Measurements from ENCODE around the gene EXD3. TPM values are rescaled to one million over a fixed set of nuclear protein-coding genes. Genes with fewer than 3 reads are reported as not detected.

The EXD3 gene
- total and polyA plus RNA-seq, 9 donors, result 7.4 to 19.0 (median 11.6) TPM

DNA sequence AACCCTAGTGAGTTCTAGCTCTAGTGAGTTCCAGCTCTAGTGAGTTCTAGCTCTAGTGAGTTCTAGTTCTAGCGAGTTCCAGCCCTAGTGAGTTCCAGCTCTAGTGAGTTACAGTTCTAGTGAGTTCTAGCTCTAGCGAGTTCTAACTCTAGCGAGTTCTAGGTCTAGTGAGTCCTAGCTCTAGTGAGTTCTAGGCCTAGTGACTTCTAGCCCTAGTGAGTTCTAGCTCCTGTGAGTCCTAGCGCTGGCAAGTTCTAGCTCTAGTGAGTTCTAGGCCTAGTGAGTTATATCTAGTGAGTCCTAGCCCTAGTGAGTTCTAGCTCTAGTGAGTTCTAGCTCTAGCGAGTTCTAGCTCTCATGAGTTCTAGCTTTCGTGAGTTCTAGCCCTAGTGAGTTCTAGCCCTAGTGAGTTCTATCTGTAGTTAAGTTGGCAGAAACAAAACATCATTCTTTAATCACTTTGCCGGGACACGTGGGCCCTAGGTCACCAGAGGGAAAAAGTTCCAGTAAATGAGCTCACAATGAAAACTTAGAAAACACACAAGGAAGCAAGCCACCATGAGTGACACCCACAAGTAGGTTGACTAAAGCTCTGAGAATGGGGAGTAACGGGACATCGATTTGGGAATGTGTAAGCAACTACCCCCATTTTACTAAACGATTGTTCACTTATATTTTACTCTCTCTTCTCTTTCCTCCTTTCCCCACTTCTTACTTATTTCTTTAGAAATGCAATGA, 47.5 kb downstream of the EXD3 start:
- WGBS (ENCODE audit: insufficient coverage), result 95% methylated on average over 9 of the region's 11 CpGs
- Histone ChIP-seq H3K9me3 (replicated peaks; ENCODE audit: control insufficient read depth, low read depth, low read length) (no peaks in the 10 kb centered on the region), H3K4me3 (ENCODE audit: low read length) (no peak overlapping the region), H3K4me1 (ENCODE audit: control insufficient read depth, insufficient read depth, low read length) (peaks cover 4% of the 10 kb centered on the region), H3K36me3 (ENCODE audit: control insufficient read depth, insufficient read depth, low read length) (no peaks in the 10 kb centered on the region), H3K27ac (ENCODE audit: low read length) (no peak overlapping the region), H3K27me3 (ENCODE audit: control insufficient read depth, insufficient read depth, low read length) (no peaks in the 10 kb centered on the region)
- no peak for DNase-seq

GRCh38 chr9:137374131-137374845, 48.7 kb downstream of the EXD3 start:
- peaks cover 11% of the 10 kb centered on the region for H3K4me1 ChIP-seq (ENCODE audit: control insufficient read depth, insufficient read depth, low read length)
- no peaks in the 10 kb centered on the region for H3K27me3 ChIP-seq (ENCODE audit: control insufficient read depth, insufficient read depth, low read length)
- no peak overlapping the region for H3K27ac ChIP-seq (ENCODE audit: low read length)
- no peaks in the 10 kb centered on the region for H3K9me3 ChIP-seq (replicated peaks; ENCODE audit: control insufficient read depth, low read depth, low read length)
- no peaks in the 10 kb centered on the region for H3K36me3 ChIP-seq (ENCODE audit: control insufficient read depth, insufficient read depth, low read length)
- no peak overlapping the region for H3K4me3 ChIP-seq (ENCODE audit: low read length)
- 87% methylated on average over 26 of the region's 37 CpGs for whole genome bisulfite sequencing (ENCODE audit: insufficient coverage)
- no peak for DNase-seq

GRCh38 chr9:137373611-137373980, 49.4 kb downstream of the EXD3 start:
- Histone ChIP-seq H3K36me3 (ENCODE audit: control insufficient read depth, insufficient read depth, low read length) (no peaks in the 10 kb centered on the region), H3K4me3 (ENCODE audit: low read length) (no peak overlapping the region), H3K27ac (ENCODE audit: low read length) (no peak overlapping the region), H3K9me3 (replicated peaks; ENCODE audit: control insufficient read depth, low read depth, low read length) (no peaks in the 10 kb centered on the region), H3K27me3 (ENCODE audit: control insufficient read depth, insufficient read depth, low read length) (no peaks in the 10 kb centered on the region), H3K4me1 (ENCODE audit: control insufficient read depth, insufficient read depth, low read length) (peaks cover 11% of the 10 kb centered on the region)
- 88% methylated on average over 8 of the region's 16 CpGs for WGBS (ENCODE audit: insufficient coverage)
- no peak for DNase-seq

GRCh38 chr9:137372693-137373610, 50.0 kb downstream of the EXD3 start:
- no peak for DNase-seq
- no peak overlapping the region for H3K4me3 ChIP-seq (ENCODE audit: low read length)
- WGBS (ENCODE audit: insufficient coverage), result 71% methylated on average over 32 of the region's 37 CpGs

GRCh38 chr9:137371946-137372651, 50.9 kb downstream of the EXD3 start:
- DNase-seq, result no peak
- 85% methylated on average over 21 of the region's 25 CpGs for WGBS (ENCODE audit: insufficient coverage)
- Histone ChIP-seq H3K9me3 (replicated peaks; ENCODE audit: control insufficient read depth, low read depth, low read length) (no peaks in the 10 kb centered on the region), H3K27ac (ENCODE audit: low read length) (no peak overlapping the region), H3K4me3 (ENCODE audit: low read length) (no peak overlapping the region), H3K36me3 (ENCODE audit: control insufficient read depth, insufficient read depth, low read length) (no peaks in the 10 kb centered on the region), H3K27me3 (ENCODE audit: control insufficient read depth, insufficient read depth, low read length) (no peaks in the 10 kb centered on the region), H3K4me1 (ENCODE audit: control insufficient read depth, insufficient read depth, low read length) (peaks cover 21% of the 10 kb centered on the region)

More at GRCh38 chr9:137372693-137373610, 50.0 kb downstream of the EXD3 start:
- no peaks in the 10 kb centered on the region for H3K9me3 ChIP-seq (replicated peaks; ENCODE audit: control insufficient read depth, low read depth, low read length)
- no peak overlapping the region for H3K27ac ChIP-seq (ENCODE audit: low read length)
- peaks cover 16% of the 10 kb centered on the region for H3K4me1 ChIP-seq (ENCODE audit: control insufficient read depth, insufficient read depth, low read length)
- no peaks in the 10 kb centered on the region for H3K27me3 ChIP-seq (ENCODE audit: control insufficient read depth, insufficient read depth, low read length)
- no peaks in the 10 kb centered on the region for H3K36me3 ChIP-seq (ENCODE audit: control insufficient read depth, insufficient read depth, low read length)

DNA sequence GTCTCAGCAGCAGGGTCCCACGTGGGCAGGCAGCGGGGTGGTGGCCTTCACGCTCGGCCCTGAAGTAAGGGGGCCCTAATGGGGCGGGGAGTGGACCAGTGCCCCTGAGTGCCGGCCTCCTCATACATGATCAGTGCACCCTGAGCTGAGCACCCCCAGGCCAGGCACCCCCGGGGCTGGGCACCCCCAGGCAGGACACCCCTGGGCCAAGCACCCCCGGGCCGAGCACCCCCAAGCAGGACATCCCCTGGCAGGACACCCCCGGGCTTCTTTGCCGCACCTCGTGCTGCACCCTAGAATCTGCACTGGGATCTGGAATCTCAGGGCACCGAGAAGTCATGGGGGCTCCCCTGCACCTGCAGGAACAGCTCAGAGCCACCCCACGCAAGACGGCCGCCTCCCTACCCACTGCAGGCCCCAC, 51.4 kb downstream of the EXD3 start:
- no peak for DNase-seq
- H3K4me1 ChIP-seq (ENCODE audit: control insufficient read depth, insufficient read depth, low read length), result peaks cover 21% of the 10 kb centered on the region
- no peaks in the 10 kb centered on the region for H3K27me3 ChIP-seq (ENCODE audit: control insufficient read depth, insufficient read depth, low read length)
- H3K27ac ChIP-seq (ENCODE audit: low read length), result no peak overlapping the region
- no peaks in the 10 kb centered on the region for H3K9me3 ChIP-seq (replicated peaks; ENCODE audit: control insufficient read depth, low read depth, low read length)
- no peaks in the 10 kb centered on the region for H3K36me3 ChIP-seq (ENCODE audit: control insufficient read depth, insufficient read depth, low read length)
- no peak overlapping the region for H3K4me3 ChIP-seq (ENCODE audit: low read length)
- WGBS (ENCODE audit: insufficient coverage), result 92% methylated on average over 16 of the region's 16 CpGs

DNA sequence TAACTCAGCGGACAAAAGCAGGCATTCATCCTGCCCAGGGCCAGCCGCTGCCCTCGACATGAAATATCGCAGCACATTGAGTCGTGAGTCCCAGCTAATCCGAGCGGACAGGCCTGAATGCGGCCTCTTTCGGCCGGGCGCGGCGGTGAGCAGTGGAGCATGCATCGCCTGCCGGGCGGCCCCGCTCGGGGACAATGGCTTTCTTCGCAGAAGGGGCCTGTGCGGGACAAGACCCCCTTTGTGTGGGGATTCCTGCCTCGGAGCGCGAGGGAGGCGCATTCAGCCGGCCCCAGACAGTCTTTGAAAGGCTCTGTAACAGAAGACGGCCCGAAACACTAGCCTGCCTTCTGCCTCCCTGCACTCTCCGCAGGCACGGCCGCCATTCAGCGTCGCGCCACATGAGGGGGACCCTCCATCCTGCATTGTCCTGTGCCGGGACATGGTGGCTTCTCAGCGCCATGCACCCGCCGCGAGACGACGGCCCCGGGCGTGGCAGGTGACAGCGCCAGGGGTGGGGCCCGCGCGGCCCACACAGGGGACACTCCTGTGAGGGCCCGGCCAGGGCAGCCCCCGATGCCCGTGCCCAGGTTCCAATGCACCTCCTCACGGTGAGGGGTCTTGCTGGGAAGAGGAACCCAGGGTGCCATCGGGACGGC, 52.0 kb downstream of the EXD3 start:
- H3K27me3 ChIP-seq (ENCODE audit: control insufficient read depth, insufficient read depth, low read length), result no peaks in the 10 kb centered on the region
- H3K9me3 ChIP-seq (replicated peaks; ENCODE audit: control insufficient read depth, low read depth, low read length), result no peaks in the 10 kb centered on the region
- H3K27ac ChIP-seq (ENCODE audit: low read length), result no peak overlapping the region
- H3K4me3 ChIP-seq (ENCODE audit: low read length), result no peak overlapping the region
- H3K4me1 ChIP-seq (ENCODE audit: control insufficient read depth, insufficient read depth, low read length), result peaks cover 24% of the 10 kb centered on the region
- H3K36me3 ChIP-seq (ENCODE audit: control insufficient read depth, insufficient read depth, low read length), result no peaks in the 10 kb centered on the region
- WGBS (ENCODE audit: insufficient coverage), result 64% methylated on average over 52 of the region's 52 CpGs
- no peak for DNase-seq

GRCh38 chr9:137369911-137370764, 52.8 kb downstream of the EXD3 start:
- Histone ChIP-seq H3K27ac (ENCODE audit: low read length) (no peak overlapping the region), H3K9me3 (replicated peaks; ENCODE audit: control insufficient read depth, low read depth, low read length) (no peaks in the 10 kb centered on the region), H3K27me3 (ENCODE audit: control insufficient read depth, insufficient read depth, low read length) (no peaks in the 10 kb centered on the region), H3K4me3 (ENCODE audit: low read length) (no peak overlapping the region), H3K36me3 (ENCODE audit: control insufficient read depth, insufficient read depth, low read length) (no peaks in the 10 kb centered on the region), H3K4me1 (ENCODE audit: control insufficient read depth, insufficient read depth, low read length) (peaks cover 28% of the 10 kb centered on the region)
- WGBS (ENCODE audit: insufficient coverage), result 60% methylated on average over 13 of the region's 20 CpGs
- no peak for DNase-seq
